SK-N-SH (cell line): ENCODE results near the gene DHRS7C. TPM values are rescaled to one million over a fixed set of nuclear protein-coding genes. Genes with fewer than 3 reads are reported as not detected.

Experiments
- CTCF ChIA-PET: fragments of 300-600, 350-600 bp; formaldehyde crosslinking; extraction: SDS; loops from one replicate; lab custom pipeline; 2021; lab: Yijun Ruan, JAX
- POLR2A ChIA-PET: fragments of 350-600 bp; sonication (Branson Sonifier 250); formaldehyde crosslinking; extraction: SDS; loops from one replicate; lab custom pipeline; 2020; ENCODE audit warnings: antibody characterized with exemption, inconsistent platforms; lab: Yijun Ruan, JAX
- DNase-seq: peaks from one replicate; pipeline ENCODE4 v3.0.0; 2012
- H2AFZ ChIP-seq: fragments of 200-600 bp; sonication (generic); 2 replicates; pipeline ENCODE4 v1.8.1; 2016; ENCODE audit warnings: antibody characterized with exemption, mild to moderate bottlenecking, low read depth
- H3F3A ChIP-seq: fragments of 200-600 bp; sonication (generic); replicated peaks from 2 replicates; pipeline ENCODE3; 2016; ENCODE audit warnings: antibody characterized with exemption, mild to moderate bottlenecking; ENCODE audit not compliant: insufficient read depth
- H3K27ac ChIP-seq, 2 experiments: fragments of 200-500 bp in 1 of 2; fragments of 200-600 bp in 1 of 2; sonication (Bioruptor generic) in 1 of 2; sonication (generic), shearing (Covaris generic) in 1 of 2; 2 replicates each; pipeline versions ENCODE4 v1.5.1 to v1.6.1; 2014 to 2016; ENCODE audit warnings: low read depth in 2 of 2, inconsistent platforms in 1 of 2, low read length in 1 of 2, mild to moderate bottlenecking in 1 of 2, mixed read lengths in 1 of 2
- H3K27me3 ChIP-seq: fragments of 200-600 bp; sonication (generic), shearing (Covaris generic); 2 replicates; pipeline ENCODE4 v1.6.1; 2016; ENCODE audit warnings: mixed run types; ENCODE audit not compliant: insufficient read depth
- H3K36me3 ChIP-seq, 2 experiments: fragments of 200-500 bp in 1 of 2; fragments of 200-600 bp in 1 of 2; sonication (Bioruptor generic) in 1 of 2; sonication (generic) in 1 of 2; replicated peaks in 1 of 2; 2 replicates each; pipeline versions ENCODE3 to v1.5.1; 2014 to 2016; ENCODE audit warnings: low read length in 1 of 2, mild to moderate bottlenecking in 1 of 2; ENCODE audit not compliant: insufficient read depth in 2 of 2, control insufficient read depth in 1 of 2
- H3K4me1 ChIP-seq, 2 experiments: fragments of 200-500 bp in 1 of 2; fragments of 200-600 bp in 1 of 2; sonication (Bioruptor generic) in 1 of 2; sonication (generic), shearing (Covaris generic) in 1 of 2; 2 replicates each; pipeline versions ENCODE4 v1.5.1 to v1.6.1; 2014 to 2016; ENCODE audit warnings: low read depth in 1 of 2, low read length in 1 of 2, mixed run types in 1 of 2; ENCODE audit not compliant: insufficient read depth in 2 of 2, control insufficient read depth in 1 of 2
- H3K4me2 ChIP-seq: fragments of 200-600 bp; sonication (generic), shearing (Covaris generic); 2 replicates; pipeline ENCODE4 v1.6.1; 2017; ENCODE audit warnings: mixed run types
- H3K4me3 ChIP-seq, 2 experiments: fragments of 200-500 bp in 1 of 2; fragments of 200-600 bp in 1 of 2; sonication (Bioruptor generic) in 1 of 2; sonication (generic), shearing (Covaris generic) in 1 of 2; 2 replicates each; pipeline versions ENCODE4 v1.5.1 to v1.8.1; 2014 to 2016; ENCODE audit warnings: low read depth in 2 of 2, inconsistent platforms in 1 of 2, low read length in 1 of 2, mild to moderate bottlenecking in 1 of 2, mixed read lengths in 1 of 2, moderate library complexity in 1 of 2
- H3K79me2 ChIP-seq: fragments of 200-600 bp; sonication (generic); 2 replicates; pipeline ENCODE4 v1.8.1; 2017; ENCODE audit warnings: mild to moderate bottlenecking; ENCODE audit not compliant: insufficient read depth
- H3K9ac ChIP-seq: fragments of 200-600 bp; sonication (generic); 2 replicates; pipeline ENCODE4 v1.6.1; 2017; ENCODE audit warnings: mixed run types
- H3K9me2 ChIP-seq: fragments of 200-600 bp; sonication (generic); 2 replicates; pipeline ENCODE4 v1.6.1; 2017; ENCODE audit warnings: mixed run types
- H3K9me3 ChIP-seq: fragments of 200-600 bp; sonication (generic); 2 replicates; pipeline ENCODE4 v1.6.1; 2017; ENCODE audit warnings: mixed run types, mild to moderate bottlenecking, moderate library complexity
- H4K20me1 ChIP-seq: fragments of 200-600 bp; sonication (generic); 2 replicates; pipeline ENCODE4 v1.6.1; 2017; ENCODE audit warnings: mild to moderate bottlenecking, mixed run types; ENCODE audit not compliant: insufficient read depth
- CHD2 ChIP-seq: fragments of 150-350 bp; IDR thresholded peaks from 2 replicates; pipeline ENCODE4 v1.6.1; 2018; ENCODE audit warnings: low read length; ENCODE audit not compliant: partially characterized antibody
- EZH2phosphoT487 ChIP-seq: fragments of 200-600 bp; sonication (generic); IDR thresholded peaks from 2 replicates; pipeline ENCODE4 v1.6.1; 2017; ENCODE audit warnings: low read depth, mixed run types, mild to moderate bottlenecking, antibody characterized with exemption, moderate library complexity, borderline replicate concordance
- FOXM1 ChIP-seq: IDR thresholded peaks from 2 replicates; pipeline ENCODE4 v1.4.0; 2012; ENCODE audit warnings: low read depth, mild to moderate bottlenecking
- GABPA ChIP-seq: IDR thresholded peaks from 2 replicates; pipeline ENCODE4 v1.4.0; 2012; ENCODE audit warnings: low read depth, mild to moderate bottlenecking
- GATA2 ChIP-seq: sonication (generic); formaldehyde crosslinking; IDR thresholded peaks from 2 replicates; pipeline ENCODE4 v1.5.0; 2020; ENCODE audit warnings: mild to moderate bottlenecking, missing genetic modification reagents
- JUND ChIP-seq: IDR thresholded peaks from 2 replicates; pipeline ENCODE4 v1.4.0; 2012
- NRF1 ChIP-seq: IDR thresholded peaks from 2 replicates; pipeline ENCODE4 v1.6.1; 2012; ENCODE audit warnings: low read depth, mild to moderate bottlenecking, low read length
- POLR2AphosphoS5 ChIP-seq: IDR thresholded peaks from 2 replicates; pipeline ENCODE4 v1.6.1; 2012; ENCODE audit warnings: low read depth, low read length
- RAD21 ChIP-seq: IDR thresholded peaks from 2 replicates; pipeline ENCODE4 v1.6.1; 2012; ENCODE audit warnings: mild to moderate bottlenecking, low read length
- RCOR1 ChIP-seq: fragments of 150-350 bp; IDR thresholded peaks from 2 replicates; pipeline ENCODE4 v1.6.1; 2017; ENCODE audit warnings: antibody characterized with exemption, low read length
- RXRA ChIP-seq: IDR thresholded peaks from 2 replicates; pipeline ENCODE4 v1.4.0; 2012; ENCODE audit warnings: low read depth, mild to moderate bottlenecking, borderline replicate concordance
- TCF12 ChIP-seq: IDR thresholded peaks from 2 replicates; pipeline ENCODE4 v1.4.0; 2012
- TEAD4 ChIP-seq: IDR thresholded peaks from 2 replicates; pipeline ENCODE4 v1.4.0; 2012; ENCODE audit warnings: mild to moderate bottlenecking, borderline replicate concordance; ENCODE audit not compliant: insufficient read depth
- YY1 ChIP-seq: IDR thresholded peaks from 2 replicates; pipeline ENCODE4 v1.4.0; 2012; ENCODE audit warnings: low read depth, mild to moderate bottlenecking
- WGBS: methylation state at CpG from one replicate; pipeline ENCODE4 v1.1.6; 2017; ENCODE audit warnings: low lambda C conversion rate; 5-methylcytosine and 5-hydroxymethylcytosine counted together
- polyA plus RNA-seq, 3 experiments: library from polyadenylated mRNA; depleted of rRNA; stranded (reverse); fragments of >200 nt; gene quantifications; 2 replicates each; pipeline ENCODE4 v1.2.3, GENCODE V29; 2012
- TF ChIP-seq, protein P1 (sequence below): fragments of 150-350 bp; IDR thresholded peaks from 2 replicates; pipeline ENCODE4 v1.6.1; 2017; ENCODE audit warnings: antibody characterized with exemption, low read length, low read depth, borderline replicate concordance
- TF ChIP-seq, protein P2 (sequence below): IDR thresholded peaks from 2 replicates; pipeline ENCODE4 v1.4.0; 2012; ENCODE audit warnings: low read depth, borderline replicate concordance
- TF ChIP-seq, protein P3 (sequence below): IDR thresholded peaks from 2 replicates; pipeline ENCODE4 v1.4.0; 2012; ENCODE audit warnings: low read depth, borderline replicate concordance
- TF ChIP-seq, protein P4 (sequence below): IDR thresholded peaks from 2 replicates; pipeline ENCODE4 v1.6.1; 2012; ENCODE audit warnings: mild to moderate bottlenecking, low read depth, low read length, moderate library complexity

Gene DHRS7C, protein sequence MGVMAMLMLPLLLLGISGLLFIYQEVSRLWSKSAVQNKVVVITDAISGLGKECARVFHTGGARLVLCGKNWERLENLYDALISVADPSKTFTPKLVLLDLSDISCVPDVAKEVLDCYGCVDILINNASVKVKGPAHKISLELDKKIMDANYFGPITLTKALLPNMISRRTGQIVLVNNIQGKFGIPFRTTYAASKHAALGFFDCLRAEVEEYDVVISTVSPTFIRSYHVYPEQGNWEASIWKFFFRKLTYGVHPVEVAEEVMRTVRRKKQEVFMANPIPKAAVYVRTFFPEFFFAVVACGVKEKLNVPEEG
- polyA plus RNA-seq (2012; rRNA removed), result not detected in 2 replicates
- not detected in 2 replicates for polyA plus RNA-seq (2012; cell fraction: cytosol; rRNA removed)
- polyA plus RNA-seq (2012; cell fraction: nucleus; rRNA removed), result not detected in 2 replicates

GRCh38 chr17:9790889-9791876 is at the start of gene DHRS7C:
Gene DHRS7C, minus strand, starts transcription at chr17:9791592. Its CDS starts 308 bp downstream, at chr17:9791284.
- Histone ChIP-seq H3K9ac (no peak within 1 kb of the TSS), H3F3A (no peaks in the 10 kb centered on the region), H3K79me2 (no peaks in the 10 kb centered on the region), H3K27me3 (peaks cover 24% of the 10 kb centered on the region; the same call in 1 of the 2 replicates), H3K36me3 (no peaks in the 10 kb centered on the region), H3K4me1 (no peaks in the 10 kb centered on the region), H3K4me2 (no peak within 1 kb of the TSS), H3K27ac (no peak within 1 kb of the TSS), H3K9me2 (no peaks in the 10 kb centered on the region), H4K20me1 (no peaks in the 10 kb centered on the region), H3K4me3 (no peak within 1 kb of the TSS), H2AFZ (no peak within 1 kb of the TSS), H3K9me3 (no peaks in the 10 kb centered on the region)
- TF ChIP-seq POLR2AphosphoS5 (no peak), EZH2phosphoT487 (no peak)
- no peak for DNase-seq
- ChIA-PET CTCF (interaction anchor here (1.4 kb wide), 1 partner anchor 23 kb away, joined by 4 read pairs; no protein-coding TSS in a partner anchor), POLR2A (no interaction called here)
- WGBS, result 22% methylated on average over 15 of the region's 15 CpGs

- no peaks in the 10 kb centered on the region for H3K9me3 ChIP-seq
- CTCF ChIA-PET, result no interaction called here
- H3K27ac ChIP-seq, result no peak overlapping the region
- H3K4me1 ChIP-seq, result no peaks in the 10 kb centered on the region
- H3K4me2 ChIP-seq, result no peak overlapping the region
- TF ChIP-seq, protein P1, sequence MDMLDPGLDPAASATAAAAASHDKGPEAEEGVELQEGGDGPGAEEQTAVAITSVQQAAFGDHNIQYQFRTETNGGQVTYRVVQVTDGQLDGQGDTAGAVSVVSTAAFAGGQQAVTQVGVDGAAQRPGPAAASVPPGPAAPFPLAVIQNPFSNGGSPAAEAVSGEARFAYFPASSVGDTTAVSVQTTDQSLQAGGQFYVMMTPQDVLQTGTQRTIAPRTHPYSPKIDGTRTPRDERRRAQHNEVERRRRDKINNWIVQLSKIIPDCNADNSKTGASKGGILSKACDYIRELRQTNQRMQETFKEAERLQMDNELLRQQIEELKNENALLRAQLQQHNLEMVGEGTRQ, result no peak
- TF ChIP-seq, protein P2, sequence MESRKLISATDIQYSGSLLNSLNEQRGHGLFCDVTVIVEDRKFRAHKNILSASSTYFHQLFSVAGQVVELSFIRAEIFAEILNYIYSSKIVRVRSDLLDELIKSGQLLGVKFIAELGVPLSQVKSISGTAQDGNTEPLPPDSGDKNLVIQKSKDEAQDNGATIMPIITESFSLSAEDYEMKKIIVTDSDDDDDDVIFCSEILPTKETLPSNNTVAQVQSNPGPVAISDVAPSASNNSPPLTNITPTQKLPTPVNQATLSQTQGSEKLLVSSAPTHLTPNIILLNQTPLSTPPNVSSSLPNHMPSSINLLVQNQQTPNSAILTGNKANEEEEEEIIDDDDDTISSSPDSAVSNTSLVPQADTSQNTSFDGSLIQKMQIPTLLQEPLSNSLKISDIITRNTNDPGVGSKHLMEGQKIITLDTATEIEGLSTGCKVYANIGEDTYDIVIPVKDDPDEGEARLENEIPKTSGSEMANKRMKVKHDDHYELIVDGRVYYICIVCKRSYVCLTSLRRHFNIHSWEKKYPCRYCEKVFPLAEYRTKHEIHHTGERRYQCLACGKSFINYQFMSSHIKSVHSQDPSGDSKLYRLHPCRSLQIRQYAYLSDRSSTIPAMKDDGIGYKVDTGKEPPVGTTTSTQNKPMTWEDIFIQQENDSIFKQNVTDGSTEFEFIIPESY, result no peak
- TF ChIP-seq, protein P3, sequence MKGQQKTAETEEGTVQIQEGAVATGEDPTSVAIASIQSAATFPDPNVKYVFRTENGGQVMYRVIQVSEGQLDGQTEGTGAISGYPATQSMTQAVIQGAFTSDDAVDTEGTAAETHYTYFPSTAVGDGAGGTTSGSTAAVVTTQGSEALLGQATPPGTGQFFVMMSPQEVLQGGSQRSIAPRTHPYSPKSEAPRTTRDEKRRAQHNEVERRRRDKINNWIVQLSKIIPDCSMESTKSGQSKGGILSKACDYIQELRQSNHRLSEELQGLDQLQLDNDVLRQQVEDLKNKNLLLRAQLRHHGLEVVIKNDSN, result no peak
- TF ChIP-seq, protein P4, sequence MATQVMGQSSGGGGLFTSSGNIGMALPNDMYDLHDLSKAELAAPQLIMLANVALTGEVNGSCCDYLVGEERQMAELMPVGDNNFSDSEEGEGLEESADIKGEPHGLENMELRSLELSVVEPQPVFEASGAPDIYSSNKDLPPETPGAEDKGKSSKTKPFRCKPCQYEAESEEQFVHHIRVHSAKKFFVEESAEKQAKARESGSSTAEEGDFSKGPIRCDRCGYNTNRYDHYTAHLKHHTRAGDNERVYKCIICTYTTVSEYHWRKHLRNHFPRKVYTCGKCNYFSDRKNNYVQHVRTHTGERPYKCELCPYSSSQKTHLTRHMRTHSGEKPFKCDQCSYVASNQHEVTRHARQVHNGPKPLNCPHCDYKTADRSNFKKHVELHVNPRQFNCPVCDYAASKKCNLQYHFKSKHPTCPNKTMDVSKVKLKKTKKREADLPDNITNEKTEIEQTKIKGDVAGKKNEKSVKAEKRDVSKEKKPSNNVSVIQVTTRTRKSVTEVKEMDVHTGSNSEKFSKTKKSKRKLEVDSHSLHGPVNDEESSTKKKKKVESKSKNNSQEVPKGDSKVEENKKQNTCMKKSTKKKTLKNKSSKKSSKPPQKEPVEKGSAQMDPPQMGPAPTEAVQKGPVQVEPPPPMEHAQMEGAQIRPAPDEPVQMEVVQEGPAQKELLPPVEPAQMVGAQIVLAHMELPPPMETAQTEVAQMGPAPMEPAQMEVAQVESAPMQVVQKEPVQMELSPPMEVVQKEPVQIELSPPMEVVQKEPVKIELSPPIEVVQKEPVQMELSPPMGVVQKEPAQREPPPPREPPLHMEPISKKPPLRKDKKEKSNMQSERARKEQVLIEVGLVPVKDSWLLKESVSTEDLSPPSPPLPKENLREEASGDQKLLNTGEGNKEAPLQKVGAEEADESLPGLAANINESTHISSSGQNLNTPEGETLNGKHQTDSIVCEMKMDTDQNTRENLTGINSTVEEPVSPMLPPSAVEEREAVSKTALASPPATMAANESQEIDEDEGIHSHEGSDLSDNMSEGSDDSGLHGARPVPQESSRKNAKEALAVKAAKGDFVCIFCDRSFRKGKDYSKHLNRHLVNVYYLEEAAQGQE, result no peak
- no peak for TF ChIP-seq RCOR1
- no peak for TF ChIP-seq FOXM1
- TF ChIP-seq RAD21, result no peak
- TF ChIP-seq RXRA, result no peak
- TF ChIP-seq NRF1, result no peak
- no peak for TF ChIP-seq GABPA
- no peak for TF ChIP-seq YY1
- TF ChIP-seq GATA2 (CRISPR knock-in tag), result no peak
- no peak for TF ChIP-seq CHD2
- TF ChIP-seq JUND, result no peak
- TF ChIP-seq TEAD4, result no peak
- no peak for TF ChIP-seq TCF12
- TF ChIP-seq, all 33 proteins: peak for 0
- Histone ChIP-seq H3F3A (no peaks in the 10 kb centered on the region), H3K9ac (no peak overlapping the region), H3K4me3 (no peak overlapping the region), H2AFZ (no peak overlapping the region), H3K9me2 (no peaks in the 10 kb centered on the region), H4K20me1 (no peaks in the 10 kb centered on the region), H3K36me3 (no peaks in the 10 kb centered on the region), H3K27me3 (no peaks in the 10 kb centered on the region; the same call in 1 of the 2 replicates), H3K79me2 (no peaks in the 10 kb centered on the region)
- 4% methylated on average over 4 of the region's 4 CpGs for WGBS
- DNase-seq, result no peak
- POLR2A ChIA-PET, result no interaction called here
These were observed 48.0 kb upstream of the DHRS7C start for GRCh38 chr17:9839433-9839832.
